Measurements from ENCODE around the gene SIRT2.

SIRT2 gene

GRCh38 chr19:38845374-38846024 lies 53.9 kb downstream of the SIRT2 start:
- DNase-seq (ENCODE audit: low read depth) = no peak

DNA sequence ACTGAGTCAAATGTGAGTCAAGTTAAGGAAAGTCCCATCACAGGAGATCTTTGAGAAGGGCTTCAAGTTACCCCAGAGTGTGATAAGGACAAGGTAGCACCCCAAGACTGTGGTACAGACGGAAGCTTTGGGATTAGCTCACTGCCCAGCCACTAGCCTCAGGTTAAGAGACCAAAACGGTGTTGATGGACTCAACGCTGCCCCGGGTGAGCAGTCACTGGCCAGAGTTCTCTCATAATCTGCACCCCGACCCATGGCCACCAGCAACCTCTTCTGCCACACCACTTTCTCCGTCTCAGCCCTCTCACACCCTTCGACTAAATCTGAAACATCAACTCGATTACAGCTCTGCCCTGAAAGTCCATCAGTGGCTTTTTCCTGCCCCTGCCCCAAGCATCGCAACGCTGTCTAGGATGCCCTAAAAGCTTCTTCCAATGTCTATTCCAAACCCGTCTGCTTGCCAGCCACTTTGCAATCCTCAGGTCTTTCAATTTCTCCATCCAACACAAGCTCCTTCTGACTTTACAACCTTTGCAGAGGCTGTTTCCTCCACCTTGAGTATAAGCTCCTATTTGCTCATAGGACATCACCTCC lies 55.2 kb downstream of the SIRT2 start:
- DNase-seq (ENCODE audit: low read depth) = no peak

- DNase-seq (ENCODE audit: low read depth) = no peak
Observed at GRCh38 chr19:38843175-38843758, 56.2 kb downstream of the SIRT2 start.

DNA sequence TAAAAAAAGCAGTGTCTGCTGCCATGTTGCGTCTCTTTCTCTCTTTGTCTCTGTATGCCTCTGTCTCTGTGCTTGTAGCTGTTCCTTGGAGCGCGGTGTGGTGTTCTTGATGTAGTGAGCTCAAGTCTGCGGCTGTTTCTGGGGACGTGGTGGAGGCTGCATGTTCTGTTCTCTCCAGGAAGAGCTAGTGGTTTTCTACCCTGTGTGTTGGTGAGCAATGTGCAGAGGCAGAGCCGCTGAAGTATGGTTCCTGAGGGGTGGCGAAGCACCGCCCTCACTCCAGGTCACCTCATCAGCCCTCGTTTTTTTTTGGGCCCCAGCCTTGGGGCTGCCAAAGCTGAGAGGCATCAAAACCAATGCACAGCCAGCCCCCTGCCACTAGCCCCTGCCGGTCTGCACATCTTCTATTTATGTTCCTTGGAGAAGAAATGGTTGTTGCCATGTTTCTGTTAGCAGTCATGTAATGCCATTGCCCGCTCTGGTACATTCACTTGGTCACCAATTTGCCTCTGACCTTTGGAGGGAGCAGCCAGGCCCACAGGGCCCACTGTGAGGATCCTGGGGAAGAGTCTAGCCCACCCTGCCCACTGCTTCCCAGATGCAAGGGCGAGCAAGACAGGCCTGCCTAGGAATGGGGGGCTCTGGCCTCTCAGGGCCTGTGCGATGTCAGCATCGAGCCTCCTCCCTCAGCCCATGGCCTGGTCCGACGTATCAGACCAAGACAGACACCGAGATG lies 56.8 kb downstream of the SIRT2 start:
- no peak for DNase-seq (ENCODE audit: low read depth)

DNA sequence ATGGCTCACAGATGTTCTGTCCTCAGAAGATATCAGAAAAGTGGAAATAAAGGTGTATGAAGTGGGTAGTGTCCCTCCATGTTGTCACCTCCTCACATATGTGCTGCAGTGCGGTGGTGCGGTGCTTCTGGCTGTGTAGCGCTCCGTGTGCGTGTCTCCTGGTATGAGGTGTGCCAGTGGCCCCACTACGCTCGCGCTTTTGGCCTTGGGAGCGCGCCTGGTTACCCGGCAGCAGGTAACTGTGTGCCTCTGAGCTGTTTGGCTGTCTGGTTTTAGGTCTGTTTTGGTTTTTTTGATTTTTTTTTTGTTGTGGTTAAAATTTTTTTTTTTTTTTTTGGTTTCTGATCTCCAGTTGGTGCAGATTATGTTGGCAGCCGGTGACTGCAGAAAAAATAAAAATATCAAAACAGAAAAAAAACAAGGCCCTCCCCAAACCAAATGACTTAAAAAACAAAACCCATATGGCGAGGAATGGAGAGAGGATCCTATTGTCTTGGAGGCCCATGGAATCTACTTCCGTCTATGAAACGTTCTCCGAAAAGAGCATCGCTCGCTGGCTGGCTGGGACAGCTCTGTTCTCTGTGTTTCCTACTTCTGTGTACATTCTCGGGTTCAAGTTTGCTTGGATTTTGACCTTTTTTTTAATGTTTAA lies 57.5 kb downstream of the SIRT2 start:
- DNase-seq (ENCODE audit: low read depth) = no peak

DNA sequence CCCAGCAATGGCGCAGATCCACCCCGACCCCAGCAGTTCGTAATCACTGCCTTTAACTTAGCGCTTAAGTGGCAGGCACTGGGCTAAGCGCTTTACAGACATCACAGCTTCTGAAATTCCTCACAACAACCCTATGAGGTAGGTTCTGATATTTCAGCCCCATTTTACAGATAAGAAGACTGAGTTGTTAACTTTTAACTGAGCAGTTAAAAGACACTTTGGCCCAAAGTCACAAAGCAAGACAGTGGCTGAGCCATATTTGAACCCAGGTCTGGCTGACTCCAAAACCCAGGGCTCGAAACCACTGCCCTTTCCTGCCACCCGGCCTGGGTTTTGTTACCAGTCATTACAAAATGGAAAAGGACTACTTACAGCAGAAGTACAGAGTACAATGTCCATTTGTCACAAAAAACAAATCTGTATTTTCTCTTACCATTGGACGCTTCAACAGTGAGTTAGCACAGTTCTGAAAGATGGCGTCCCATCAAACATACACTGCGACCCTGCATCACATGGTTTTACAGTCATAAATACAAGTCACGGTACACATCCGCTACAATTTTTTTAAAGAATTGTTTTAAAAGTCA lies 58.1 kb downstream of the SIRT2 start:
- DNase-seq (ENCODE audit: low read depth) = no peak

DNA sequence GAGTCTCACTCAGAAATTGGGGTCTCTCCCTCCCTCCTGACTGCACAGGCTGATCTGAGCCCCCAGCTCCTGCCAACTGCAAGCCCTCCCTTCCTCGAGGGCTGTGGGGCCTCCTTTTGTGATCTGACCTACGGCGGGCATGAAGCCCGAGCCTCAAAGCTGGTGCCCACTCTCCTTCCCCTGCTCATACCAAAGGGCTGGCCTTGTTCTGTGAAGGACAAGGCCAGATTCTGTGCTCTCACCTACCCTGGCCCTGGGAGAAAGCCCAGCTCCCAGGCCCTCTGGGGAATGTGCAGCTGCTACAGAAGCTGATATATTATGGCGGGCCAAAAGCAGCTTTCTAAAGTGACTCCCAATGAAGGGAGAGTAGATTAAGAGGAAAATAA lies 58.8 kb downstream of the SIRT2 start:
- DNase-seq (ENCODE audit: low read depth) = no peak

DNA sequence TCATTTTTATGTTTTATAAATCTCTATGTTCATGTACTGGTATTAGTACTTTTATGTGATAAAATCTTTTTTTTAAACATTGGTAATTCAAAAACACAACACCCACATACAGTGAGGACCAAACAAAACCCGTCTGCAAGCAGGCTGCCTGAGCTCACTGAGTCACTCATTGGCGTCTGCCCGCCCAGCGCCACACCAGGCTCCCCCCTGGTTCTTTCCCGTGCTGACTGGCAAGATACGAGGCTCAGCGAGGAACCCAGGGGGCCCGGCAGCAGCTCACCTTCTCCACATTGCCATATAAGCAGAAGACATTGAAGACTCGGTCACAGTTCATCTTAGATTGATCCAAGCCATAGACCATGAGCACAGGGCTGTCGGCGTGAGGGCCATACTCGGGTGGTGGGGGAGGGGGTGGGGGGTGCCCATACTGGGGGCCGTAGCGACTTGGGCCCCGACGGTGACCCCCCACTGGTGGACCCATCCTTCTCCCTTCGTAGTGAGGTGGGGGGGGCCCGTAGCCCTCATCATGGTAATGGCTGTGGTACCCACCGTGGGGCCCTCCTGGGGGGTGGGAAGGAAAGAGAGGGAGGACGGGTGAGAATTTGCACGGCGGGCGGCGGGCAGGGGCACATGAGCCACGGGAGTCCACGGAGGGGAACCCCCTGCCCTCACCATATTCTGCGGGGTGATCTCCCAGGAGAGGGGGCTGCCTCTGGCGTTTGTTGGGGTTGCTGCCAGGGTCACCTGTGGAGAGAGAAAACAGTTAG lies 59.4 kb downstream of the SIRT2 start:
- DNase-seq (ENCODE audit: low read depth) = no peak

DNA sequence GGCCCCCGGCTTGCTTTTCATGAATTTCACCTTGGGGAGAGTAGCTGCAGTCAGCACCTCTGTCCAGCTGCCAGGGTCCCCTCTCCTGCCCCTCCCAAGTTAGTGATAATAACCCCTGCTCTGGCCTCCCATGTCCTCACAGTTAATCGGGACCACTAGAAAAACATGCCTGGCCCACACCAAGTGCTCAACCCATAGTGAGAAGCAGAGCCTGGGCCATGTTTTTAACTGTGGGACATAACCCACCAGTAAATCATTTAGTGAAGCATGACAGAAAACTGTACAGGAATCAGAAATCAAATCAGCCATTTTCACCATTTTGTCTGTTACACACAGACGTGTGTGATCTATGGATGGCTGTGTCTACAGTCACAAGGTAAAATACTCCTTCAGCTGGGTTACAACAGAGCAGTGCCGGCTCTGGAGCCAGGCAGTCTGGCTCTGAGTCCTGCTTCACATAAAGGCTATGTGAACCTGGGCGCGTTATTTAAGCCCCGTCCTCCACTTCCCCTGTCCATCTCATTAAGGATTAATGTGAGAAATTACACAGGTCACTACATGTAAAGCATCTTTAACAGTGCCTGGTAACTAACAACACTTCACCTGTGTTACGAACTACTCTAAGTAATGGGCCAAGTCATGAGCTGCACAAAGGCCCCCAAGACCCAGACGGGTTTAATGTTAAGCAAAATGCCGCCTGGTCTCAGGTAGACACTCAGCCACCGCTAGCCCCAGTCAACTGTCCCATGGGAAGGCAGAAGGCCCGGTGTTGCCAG lies 60.2 kb downstream of the SIRT2 start:
- no peak for DNase-seq (ENCODE audit: low read depth)

DNA sequence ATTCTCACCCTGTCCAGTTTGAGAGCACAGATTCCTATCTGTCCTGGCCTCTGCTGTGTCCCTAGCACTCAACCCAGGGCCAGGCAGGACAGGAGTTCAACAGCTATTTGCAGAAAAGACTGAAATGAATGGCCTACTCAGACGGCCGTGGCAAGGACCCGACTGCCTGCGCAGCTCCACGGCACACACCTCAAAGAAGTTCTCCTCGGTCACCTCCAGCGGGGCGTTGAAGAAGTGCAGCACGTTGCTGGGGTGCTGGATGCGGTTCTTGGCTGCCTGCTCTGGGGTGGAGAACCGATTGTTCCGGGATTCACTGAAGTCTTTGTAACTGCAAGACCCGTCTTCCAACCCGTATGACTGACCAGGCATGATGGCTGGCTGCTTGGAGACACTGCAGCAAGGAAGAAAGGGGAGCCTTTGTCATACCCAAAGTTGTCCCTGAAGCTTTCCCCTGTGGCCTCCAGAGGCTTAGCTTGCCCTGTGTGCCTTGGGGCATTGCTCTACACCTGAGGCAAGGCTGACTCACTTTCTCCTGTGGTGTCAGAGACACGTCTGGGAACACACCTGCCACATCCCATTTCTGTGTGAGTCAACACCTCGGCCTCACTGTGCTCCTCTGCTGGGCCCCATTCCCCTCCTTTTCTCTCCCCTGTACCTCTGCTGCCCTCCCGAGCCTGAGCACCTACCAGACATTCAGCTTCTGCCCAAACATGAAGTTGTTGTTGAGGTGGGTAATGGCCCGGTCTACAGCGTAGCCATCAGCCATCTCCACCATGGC lies 61.0 kb downstream of the SIRT2 start:
- DNase-seq (ENCODE audit: low read depth) = no peak

GRCh38 chr19:38837656-38838121 lies 61.7 kb downstream of the SIRT2 start:
- no peak for DNase-seq (ENCODE audit: low read depth)

DNA sequence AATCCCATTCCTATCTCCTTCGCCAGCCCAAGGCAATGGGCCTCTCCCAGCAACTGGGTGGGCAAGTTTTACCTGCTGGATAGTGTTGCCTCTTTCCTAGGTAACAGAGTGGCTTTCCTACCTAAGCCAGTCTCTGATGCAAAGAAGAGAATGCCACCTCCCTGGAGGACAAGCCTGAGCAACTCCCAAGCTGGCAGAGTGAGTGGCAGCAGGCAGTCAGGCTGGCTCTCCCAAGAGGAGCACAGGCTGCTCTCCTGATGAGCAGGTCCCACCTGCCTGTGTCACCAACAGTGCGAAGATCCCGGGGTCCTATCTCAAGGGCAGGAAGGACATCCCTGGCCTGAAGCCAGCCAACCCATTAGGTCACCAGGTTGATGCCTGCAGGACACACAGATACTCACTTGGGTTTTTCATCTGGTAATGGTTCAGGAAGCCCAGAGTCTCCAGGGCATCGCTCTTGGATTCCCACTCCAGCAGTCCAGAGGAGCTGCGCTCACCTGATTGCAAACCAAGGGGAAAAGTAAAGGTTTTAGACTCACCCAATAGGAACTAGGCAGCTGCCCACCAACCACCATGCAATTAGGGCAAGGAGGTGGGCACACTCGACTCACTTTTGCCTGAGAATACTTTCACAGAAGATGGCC lies 62.3 kb downstream of the SIRT2 start:
- DNase-seq (ENCODE audit: low read depth) = no peak

DNA sequence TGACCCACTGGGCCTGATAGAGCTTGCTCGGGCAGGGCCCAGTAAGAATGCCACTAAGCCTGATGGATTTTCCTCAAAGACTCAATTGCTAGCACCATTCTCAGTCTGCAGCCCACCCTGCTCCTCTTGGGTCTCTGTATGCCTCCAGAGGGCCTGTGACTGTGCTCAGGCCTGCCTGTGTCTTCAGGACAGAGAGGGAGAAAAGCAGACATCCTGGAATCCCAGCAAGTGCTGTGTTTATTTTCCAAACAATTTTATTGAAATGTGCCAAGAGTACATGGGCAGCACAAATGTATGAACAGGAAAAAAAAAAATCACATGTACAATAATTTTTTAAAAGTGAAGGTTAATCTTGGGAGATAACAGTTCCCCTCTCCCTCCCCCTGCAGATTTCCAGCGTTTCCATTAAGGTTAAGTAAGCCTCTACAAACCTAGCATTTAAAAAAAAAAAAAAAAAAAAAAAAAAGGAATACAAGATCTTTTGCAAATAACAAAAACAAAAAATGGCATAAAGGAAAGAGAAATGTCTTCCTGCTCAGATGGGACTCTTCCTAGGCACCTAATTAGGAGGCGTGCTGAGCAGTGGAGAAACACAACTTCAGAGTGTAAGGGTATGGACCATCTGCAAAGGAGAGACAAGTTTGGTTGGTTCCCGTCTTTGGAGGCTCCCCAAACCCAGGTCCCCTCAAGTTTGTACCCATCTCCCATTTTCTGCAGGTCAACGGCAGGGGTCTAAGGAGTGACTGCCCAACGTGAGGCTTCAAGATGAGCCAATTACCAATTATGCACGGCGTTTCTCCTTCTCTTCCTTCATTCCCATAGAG lies 63.0 kb downstream of the SIRT2 start:
- DNase-seq (ENCODE audit: low read depth) = no peak

DNA sequence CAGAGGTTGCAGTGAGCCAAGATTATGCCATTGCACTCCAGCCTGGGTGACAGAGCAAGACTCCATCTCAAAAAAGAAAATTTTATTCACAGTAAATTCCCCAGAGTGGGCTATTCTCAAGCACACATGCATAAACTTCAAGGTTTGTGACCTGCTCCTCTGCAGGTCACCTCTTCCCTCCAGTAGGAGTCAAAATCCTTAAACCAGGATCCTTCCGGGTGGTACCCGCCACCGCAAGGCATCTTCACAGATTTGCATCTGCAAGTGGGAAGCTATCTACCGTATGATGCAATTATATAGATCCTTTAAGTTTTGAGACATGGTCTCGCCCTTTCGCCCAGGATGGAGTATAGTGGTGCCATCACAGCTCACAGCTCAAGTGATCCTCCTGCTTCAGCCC lies 64.8 kb downstream of the SIRT2 start:
- no peak for DNase-seq (ENCODE audit: low read depth)

GRCh38 chr19:38834104-38834490 lies 65.3 kb downstream of the SIRT2 start:
- DNase-seq (ENCODE audit: low read depth) = no peak

DNA sequence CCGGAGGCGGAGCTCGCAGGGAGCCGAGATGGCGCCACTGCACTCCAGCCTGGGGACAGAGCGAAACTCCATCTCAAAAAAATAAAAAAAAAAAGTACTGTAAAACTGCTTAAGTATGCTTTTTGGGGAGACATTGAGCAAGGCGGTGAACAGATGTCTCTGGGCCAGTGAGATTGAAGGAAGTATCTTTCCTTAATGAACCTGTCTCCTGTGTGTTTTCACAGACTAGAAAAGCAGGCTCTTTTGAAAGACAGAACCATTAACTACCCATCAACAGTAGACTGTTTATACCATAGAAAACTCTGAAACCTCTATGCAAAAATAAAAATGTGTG lies 66.4 kb downstream of the SIRT2 start:
- no peak for DNase-seq (ENCODE audit: low read depth)

DNA sequence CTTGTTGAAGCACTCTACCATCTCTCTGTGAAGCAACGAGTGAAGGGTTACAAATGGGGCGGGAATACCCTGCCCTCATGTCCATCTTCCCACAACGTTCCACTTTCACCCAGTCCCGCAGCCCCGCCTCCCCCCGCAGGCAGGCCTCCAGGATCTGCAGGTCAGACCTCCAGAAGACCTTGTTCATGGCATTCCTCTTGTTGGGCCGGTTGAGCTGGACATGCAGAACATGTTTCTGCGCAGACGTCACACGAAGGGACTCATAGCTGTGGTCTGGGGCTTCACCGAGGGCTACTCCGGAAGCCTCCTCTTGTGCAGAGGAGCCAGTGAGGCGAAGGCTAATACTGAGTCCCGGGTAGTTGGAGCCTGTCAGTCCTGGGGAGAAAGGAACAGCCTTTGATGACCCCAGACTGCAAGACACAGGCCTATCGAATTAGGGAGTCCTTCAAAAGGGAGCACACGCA lies 68.2 kb downstream of the SIRT2 start:
- DNase-seq (ENCODE audit: low read depth) = peak; percentile 90

DNA sequence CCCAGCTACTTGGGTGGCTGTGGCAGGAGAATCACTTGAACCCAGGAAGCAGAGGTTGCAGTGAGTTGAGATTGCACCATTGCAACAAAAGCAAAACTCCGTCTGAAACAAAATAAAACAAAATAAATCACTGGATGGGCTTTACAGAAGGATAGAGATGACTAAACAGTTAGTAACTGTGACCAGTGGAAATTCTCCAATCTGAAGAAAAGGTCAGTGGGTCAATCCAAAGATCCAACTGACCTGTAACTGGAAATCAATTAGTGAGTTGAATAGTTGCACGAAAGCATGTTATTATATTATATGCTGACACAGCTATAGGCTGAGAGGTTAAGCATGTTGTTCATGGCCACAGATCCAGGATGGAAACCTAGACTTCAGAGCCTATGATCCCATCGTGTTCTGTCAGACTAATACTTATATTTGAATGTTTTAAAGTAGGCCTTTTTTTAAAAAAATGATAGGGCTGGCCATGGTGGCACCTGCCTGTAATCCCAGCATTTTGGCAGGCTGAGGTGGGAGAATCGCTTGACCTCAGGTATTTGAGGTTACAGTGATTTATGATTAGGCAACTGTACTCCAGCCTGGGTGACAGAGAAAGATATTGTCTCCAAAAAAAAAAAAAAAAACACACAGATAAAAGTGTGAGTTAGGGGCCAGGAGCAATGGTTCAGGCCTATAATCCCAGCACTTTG lies 69.2 kb downstream of the SIRT2 start:
- peak; percentile 39 for DNase-seq (ENCODE audit: low read depth)

Measured in fibroblast of gingiva (primary cell).